ENCODE measurements around the gene SYNGR4. TPM values are rescaled to one million over a fixed set of nuclear protein-coding genes. Genes with fewer than 3 reads are reported as not detected.

SYNGR4 gene
- total and polyA plus RNA-seq, 2 experiments from 2014 or later = not detected

DNA sequence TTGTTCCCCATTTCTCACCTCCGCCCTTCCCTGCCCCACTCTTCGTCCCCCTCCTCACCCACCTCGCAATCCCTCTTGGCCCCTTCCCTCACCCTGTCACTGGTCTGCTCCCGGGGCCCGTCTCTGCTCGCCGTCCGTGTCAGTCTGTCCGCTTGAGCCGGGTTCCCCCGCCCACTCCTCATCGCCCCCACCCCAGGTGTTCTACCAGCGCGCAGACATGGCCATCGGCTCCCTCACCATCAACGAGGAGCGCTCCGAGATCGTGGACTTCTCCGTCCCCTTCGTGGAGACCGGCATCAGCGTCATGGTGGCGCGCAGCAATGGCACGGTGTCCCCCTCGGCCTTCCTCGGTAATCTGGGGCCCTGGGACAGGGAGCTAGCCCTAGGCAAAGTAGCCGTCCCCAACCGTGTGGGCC lies 51.6 kb downstream of the SYNGR4 start:
- WGBS, 2 experiments (ENCODE audit: low coverage in 1 of 2, low lambda C conversion rate in 2 of 2, missing lambda C conversion rate in 2 of 2) = 76 to 88% methylated on average over 14 to 30 of the region's 30 CpGs
- H3K36me3 ChIP-seq (ENCODE audit: low read depth) = no peaks in the 10 kb centered on the region
- in situ Hi-C loops (cut with MboI) = no loop called here
- no peaks in the 10 kb centered on the region for H4K20me1 ChIP-seq (ENCODE audit: insufficient read depth)
- H3K9me3 ChIP-seq (ENCODE audit: low read depth) = no peaks in the 10 kb centered on the region
- no peaks in the 10 kb centered on the region for H3K79me2 ChIP-seq (ENCODE audit: insufficient read depth)
- H3K4me2 ChIP-seq (ENCODE audit: unreplicated experiment) = no peak overlapping the region
- H3K9ac ChIP-seq = no peak overlapping the region
- H3K4me3 ChIP-seq = no peak overlapping the region
- TF ChIP-seq EZH2 (IDR thresholded peaks at IDR 0.05; ENCODE audit: insufficient read depth, poor library complexity, severe bottlenecking) = no peak
- no peak for TF ChIP-seq EZH2phosphoT487 (IDR thresholded peaks at IDR 0.05; ENCODE audit: insufficient read depth, low read depth)
- H3K27ac ChIP-seq = no peak overlapping the region
- no peaks in the 10 kb centered on the region for H3K27me3 ChIP-seq (replicated peaks; ENCODE audit: insufficient read depth)
- no peak overlapping the region for H2AFZ ChIP-seq
- no peaks in the 10 kb centered on the region for H3F3A ChIP-seq (ENCODE audit: insufficient read depth)
- no peak for DNase-seq
- no peaks in the 10 kb centered on the region for H3K9me2 ChIP-seq (ENCODE audit: insufficient read depth)
- H3K4me1 ChIP-seq (ENCODE audit: insufficient read depth) = peaks cover 10% of the 10 kb centered on the region; the same call in 1 of the 2 replicates

DNA sequence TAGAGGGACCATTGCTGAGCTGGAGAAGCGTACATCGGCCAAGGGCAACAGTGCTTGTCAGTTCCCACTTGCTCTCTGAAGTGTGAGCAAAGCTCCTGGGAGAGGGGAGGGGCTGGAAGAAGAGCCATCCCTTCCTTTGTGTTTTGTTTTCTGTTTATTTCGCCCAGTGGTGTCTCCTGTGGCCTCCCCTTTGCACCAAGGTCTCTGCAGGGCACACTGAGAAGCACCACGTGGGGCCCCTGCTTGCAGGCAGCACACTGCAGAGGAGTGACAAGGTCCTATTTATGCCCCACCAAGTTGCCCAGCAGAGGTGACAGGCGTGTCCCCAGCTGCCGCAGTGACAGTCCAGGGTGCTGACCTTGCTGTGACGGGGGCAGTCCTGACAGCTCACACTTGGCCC lies 53.3 kb downstream of the SYNGR4 start:
- Histone ChIP-seq H3F3A (ENCODE audit: insufficient read depth) (no peaks in the 10 kb centered on the region), H3K79me2 (ENCODE audit: insufficient read depth) (no peaks in the 10 kb centered on the region), H3K9ac (no peak overlapping the region), H3K27me3 (replicated peaks; ENCODE audit: insufficient read depth) (no peaks in the 10 kb centered on the region), H3K9me2 (ENCODE audit: insufficient read depth) (no peaks in the 10 kb centered on the region), H4K20me1 (ENCODE audit: insufficient read depth) (no peaks in the 10 kb centered on the region), H3K4me3 (no peak overlapping the region), H3K27ac (no peak overlapping the region), H3K36me3 (ENCODE audit: low read depth) (no peaks in the 10 kb centered on the region), H2AFZ (no peak overlapping the region), H3K9me3 (ENCODE audit: low read depth) (no peaks in the 10 kb centered on the region), H3K4me1 (ENCODE audit: insufficient read depth) (peaks cover 10% of the 10 kb centered on the region; the same call in 1 of the 2 replicates), H3K4me2 (ENCODE audit: unreplicated experiment) (no peak overlapping the region)
- in situ Hi-C loops (cut with MboI) = no loop called here
- no peak for TF ChIP-seq EZH2phosphoT487 (IDR thresholded peaks at IDR 0.05; ENCODE audit: insufficient read depth, low read depth)
- no peak for TF ChIP-seq EZH2 (IDR thresholded peaks at IDR 0.05; ENCODE audit: insufficient read depth, poor library complexity, severe bottlenecking)
- DNase-seq = no peak
- WGBS, 2 experiments (ENCODE audit: low coverage in 1 of 2, low lambda C conversion rate in 2 of 2, missing lambda C conversion rate in 2 of 2) = 88 to 89% methylated on average over 7 of the region's 7 CpGs

- no peak overlapping the region; the same call in 1 of the 2 replicates for H2AFZ ChIP-seq
- H3K27me3 ChIP-seq (replicated peaks; ENCODE audit: insufficient read depth) = no peaks in the 10 kb centered on the region
- peak; percentile 65 for DNase-seq
- H3F3A ChIP-seq (ENCODE audit: insufficient read depth) = no peaks in the 10 kb centered on the region
- no peaks in the 10 kb centered on the region for H3K36me3 ChIP-seq (ENCODE audit: low read depth)
- peaks cover 10% of the 10 kb centered on the region; the same call in 1 of the 2 replicates for H3K4me1 ChIP-seq (ENCODE audit: insufficient read depth)
- no peaks in the 10 kb centered on the region for H4K20me1 ChIP-seq (ENCODE audit: insufficient read depth)
- no peak overlapping the region for H3K4me3 ChIP-seq
- H3K4me2 ChIP-seq (ENCODE audit: unreplicated experiment) = no peak overlapping the region
- no peaks in the 10 kb centered on the region for H3K9me3 ChIP-seq (ENCODE audit: low read depth)
- H3K79me2 ChIP-seq (ENCODE audit: insufficient read depth) = no peaks in the 10 kb centered on the region
- WGBS, 2 experiments (ENCODE audit: low coverage in 1 of 2, low lambda C conversion rate in 2 of 2, missing lambda C conversion rate in 2 of 2) = 78 to 82% methylated on average over 4 to 6 of the region's 6 CpGs
- no peak overlapping the region for H3K9ac ChIP-seq
- TF ChIP-seq EZH2phosphoT487 (IDR thresholded peaks at IDR 0.05; ENCODE audit: insufficient read depth, low read depth) (no peak), EZH2 (IDR thresholded peaks at IDR 0.05; ENCODE audit: insufficient read depth, poor library complexity, severe bottlenecking) (no peak)
- no peak overlapping the region for H3K27ac ChIP-seq
- in situ Hi-C loops (cut with MboI) = no loop called here
- no peaks in the 10 kb centered on the region for H3K9me2 ChIP-seq (ENCODE audit: insufficient read depth)
These were observed 54.3 kb downstream of the SYNGR4 start for GRCh38 chr19:48418317-48419064.

DNA sequence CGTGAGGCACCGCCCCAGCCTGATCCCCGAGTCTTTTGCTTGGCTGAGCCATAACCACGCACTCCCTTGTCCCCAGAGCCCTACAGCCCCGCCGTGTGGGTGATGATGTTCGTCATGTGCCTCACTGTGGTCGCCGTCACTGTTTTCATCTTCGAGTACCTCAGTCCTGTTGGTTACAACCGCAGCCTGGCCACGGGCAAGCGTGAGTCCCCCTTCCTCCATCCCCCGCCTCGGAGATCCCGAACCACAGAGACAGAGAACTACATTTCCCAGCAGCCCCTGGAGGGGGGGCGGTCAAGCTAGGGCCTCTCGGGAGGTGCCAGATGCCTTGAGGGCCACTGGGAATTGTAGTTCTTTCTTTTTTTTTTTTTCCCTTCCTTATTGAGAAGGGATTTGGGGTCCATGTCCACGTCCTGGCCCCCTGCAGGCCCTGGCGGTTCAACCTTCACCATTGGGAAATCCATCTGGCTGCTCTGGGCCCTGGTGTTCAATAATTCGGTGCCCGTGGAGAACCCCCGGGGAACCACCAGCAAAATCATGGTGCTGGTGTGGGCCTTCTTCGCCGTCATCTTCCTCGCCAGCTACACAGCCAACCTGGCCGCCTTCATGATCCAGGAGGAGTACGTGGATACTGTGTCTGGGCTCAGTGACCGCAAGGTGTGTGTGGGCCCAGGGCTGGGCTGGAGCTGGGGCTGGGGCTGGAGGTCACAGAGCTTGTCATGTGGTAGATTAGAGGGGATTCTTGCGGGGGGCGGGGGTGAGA lies 55.2 kb downstream of the SYNGR4 start:
- H3K4me1 ChIP-seq (ENCODE audit: insufficient read depth) = peaks cover 1% of the 10 kb centered on the region; the same call in 1 of the 2 replicates
- 75 to 78% methylated on average over 28 to 31 of the region's 31 CpGs for WGBS, 2 experiments (ENCODE audit: low coverage in 1 of 2, low lambda C conversion rate in 2 of 2, missing lambda C conversion rate in 2 of 2)
- H3K79me2 ChIP-seq (ENCODE audit: insufficient read depth) = no peaks in the 10 kb centered on the region
- H3K4me3 ChIP-seq = no peak overlapping the region
- H3K27me3 ChIP-seq (replicated peaks; ENCODE audit: insufficient read depth) = no peaks in the 10 kb centered on the region
- no peak overlapping the region for H3K27ac ChIP-seq
- in situ Hi-C loops (cut with MboI) = no loop called here
- no peak overlapping the region for H3K9ac ChIP-seq
- no peak overlapping the region; the same call in 1 of the 2 replicates for H2AFZ ChIP-seq
- H3K9me3 ChIP-seq (ENCODE audit: low read depth) = no peaks in the 10 kb centered on the region
- TF ChIP-seq EZH2 (IDR thresholded peaks at IDR 0.05; ENCODE audit: insufficient read depth, poor library complexity, severe bottlenecking) = no peak
- H3K4me2 ChIP-seq (ENCODE audit: unreplicated experiment) = no peak overlapping the region
- H4K20me1 ChIP-seq (ENCODE audit: insufficient read depth) = no peaks in the 10 kb centered on the region
- H3K9me2 ChIP-seq (ENCODE audit: insufficient read depth) = no peaks in the 10 kb centered on the region
- H3K36me3 ChIP-seq (ENCODE audit: low read depth) = no peaks in the 10 kb centered on the region
- H3F3A ChIP-seq (ENCODE audit: insufficient read depth) = no peaks in the 10 kb centered on the region
- DNase-seq = peak; percentile 67
